ENCODE results near the gene FAM135A.

DNA sequence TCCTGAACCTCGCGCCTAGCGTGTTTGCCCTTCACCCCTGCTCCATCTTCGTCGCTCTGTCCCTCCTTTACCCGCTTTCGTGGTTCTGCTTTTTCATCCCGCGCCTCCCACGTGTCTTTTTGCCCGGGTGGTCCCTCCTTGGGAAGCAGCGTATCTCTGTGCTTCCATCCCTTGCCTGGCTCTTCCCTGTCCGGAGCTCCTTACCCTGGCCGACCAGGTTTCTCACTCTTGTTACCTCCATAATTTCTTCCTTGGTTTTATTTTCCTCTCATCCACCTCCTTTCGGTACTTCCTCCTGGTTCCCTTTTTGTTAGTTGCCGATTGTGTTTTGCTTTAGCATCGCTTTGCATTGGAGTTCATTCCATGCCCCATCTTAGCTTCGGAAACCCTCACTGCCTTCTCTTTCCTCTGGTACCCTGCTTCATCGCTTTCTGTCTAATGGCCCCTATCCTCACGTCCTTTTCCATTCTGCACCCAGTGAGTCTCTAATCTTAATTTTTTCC is 735 bp downstream of the FAM135A start:
- TF ChIP-seq EGR1 (IDR thresholded peaks at IDR 0.05; ENCODE audit: low read depth in 2 of 2) = no peak
- TF ChIP-seq, protein P1, sequence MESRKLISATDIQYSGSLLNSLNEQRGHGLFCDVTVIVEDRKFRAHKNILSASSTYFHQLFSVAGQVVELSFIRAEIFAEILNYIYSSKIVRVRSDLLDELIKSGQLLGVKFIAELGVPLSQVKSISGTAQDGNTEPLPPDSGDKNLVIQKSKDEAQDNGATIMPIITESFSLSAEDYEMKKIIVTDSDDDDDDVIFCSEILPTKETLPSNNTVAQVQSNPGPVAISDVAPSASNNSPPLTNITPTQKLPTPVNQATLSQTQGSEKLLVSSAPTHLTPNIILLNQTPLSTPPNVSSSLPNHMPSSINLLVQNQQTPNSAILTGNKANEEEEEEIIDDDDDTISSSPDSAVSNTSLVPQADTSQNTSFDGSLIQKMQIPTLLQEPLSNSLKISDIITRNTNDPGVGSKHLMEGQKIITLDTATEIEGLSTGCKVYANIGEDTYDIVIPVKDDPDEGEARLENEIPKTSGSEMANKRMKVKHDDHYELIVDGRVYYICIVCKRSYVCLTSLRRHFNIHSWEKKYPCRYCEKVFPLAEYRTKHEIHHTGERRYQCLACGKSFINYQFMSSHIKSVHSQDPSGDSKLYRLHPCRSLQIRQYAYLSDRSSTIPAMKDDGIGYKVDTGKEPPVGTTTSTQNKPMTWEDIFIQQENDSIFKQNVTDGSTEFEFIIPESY (IDR thresholded peaks at IDR 0.05) = no peak
- TF ChIP-seq HNF4A (conservative IDR thresholded peaks at IDR 0.05) = no peak
- TF ChIP-seq, protein P2, sequence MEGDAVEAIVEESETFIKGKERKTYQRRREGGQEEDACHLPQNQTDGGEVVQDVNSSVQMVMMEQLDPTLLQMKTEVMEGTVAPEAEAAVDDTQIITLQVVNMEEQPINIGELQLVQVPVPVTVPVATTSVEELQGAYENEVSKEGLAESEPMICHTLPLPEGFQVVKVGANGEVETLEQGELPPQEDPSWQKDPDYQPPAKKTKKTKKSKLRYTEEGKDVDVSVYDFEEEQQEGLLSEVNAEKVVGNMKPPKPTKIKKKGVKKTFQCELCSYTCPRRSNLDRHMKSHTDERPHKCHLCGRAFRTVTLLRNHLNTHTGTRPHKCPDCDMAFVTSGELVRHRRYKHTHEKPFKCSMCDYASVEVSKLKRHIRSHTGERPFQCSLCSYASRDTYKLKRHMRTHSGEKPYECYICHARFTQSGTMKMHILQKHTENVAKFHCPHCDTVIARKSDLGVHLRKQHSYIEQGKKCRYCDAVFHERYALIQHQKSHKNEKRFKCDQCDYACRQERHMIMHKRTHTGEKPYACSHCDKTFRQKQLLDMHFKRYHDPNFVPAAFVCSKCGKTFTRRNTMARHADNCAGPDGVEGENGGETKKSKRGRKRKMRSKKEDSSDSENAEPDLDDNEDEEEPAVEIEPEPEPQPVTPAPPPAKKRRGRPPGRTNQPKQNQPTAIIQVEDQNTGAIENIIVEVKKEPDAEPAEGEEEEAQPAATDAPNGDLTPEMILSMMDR (IDR thresholded peaks at IDR 0.05; ENCODE audit: low read depth, low read length, missing input control) = no peak
- TF ChIP-seq HNF4G (IDR thresholded peaks at IDR 0.05) = no peak

Data from liver (tissue), 3 donors.